Kidney glomerular epithelial cell (primary cell): ENCODE data around the gene MPPED2.

Experiments used
- DNase-seq: peaks from one replicate; lab custom pipeline; 2025; lab: John Stamatoyannopoulos, UW

MPPED2 gene

DNA sequence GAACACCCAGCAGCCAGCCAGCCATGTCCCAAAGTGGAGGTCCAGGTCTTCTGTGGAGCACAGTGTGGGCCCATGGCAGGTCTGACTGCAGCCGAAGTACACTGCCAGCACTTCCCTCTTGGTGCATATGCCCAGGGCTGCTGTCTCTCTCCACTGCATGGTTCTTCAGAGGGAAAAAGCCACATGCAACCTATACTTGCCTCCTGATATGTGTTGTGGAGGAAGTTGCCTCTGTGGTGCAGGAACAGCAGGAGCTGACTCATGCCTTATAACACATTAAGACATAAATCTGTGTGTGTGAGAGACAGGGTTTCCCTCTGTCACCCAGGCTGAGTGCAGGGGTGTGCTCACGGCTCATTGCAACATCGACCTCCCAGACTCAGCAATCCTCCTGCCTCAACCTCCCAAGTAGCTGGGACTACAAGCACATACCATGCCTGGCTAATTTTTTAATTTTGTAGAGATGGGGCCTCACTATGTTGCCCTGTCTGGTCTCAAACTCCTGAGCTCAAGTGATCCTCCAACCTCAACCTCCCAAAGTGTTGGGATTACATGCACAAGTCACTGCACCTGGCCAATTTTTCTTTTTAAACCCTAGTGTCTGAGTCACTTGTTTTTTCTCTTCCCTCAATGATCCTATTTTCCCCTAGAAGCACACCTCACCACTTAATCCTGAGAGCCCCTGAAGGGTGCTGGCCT is 98.8 kb downstream of the MPPED2 start:
- peak; percentile 16 for DNase-seq

DNA sequence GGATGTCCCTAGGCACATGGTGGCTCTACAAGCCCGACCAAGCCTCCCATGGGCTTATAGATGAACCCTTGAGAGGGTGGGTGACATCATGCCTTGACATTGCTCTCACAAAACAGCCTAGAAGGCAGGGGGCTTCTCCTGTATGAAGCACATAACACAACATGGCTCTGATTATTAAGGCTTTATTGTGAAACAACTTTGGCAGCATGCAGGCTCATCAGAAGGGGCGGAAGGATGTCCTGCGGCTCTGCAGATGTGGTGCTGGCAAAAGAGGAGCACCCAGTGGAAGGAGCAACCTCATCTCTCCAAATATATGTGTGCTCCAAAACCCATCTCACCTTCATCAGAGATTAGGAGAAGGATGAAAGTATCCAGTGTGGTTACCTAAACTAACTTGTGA is 100.4 kb downstream of the MPPED2 start:
- DNase-seq, result no peak

- no peak for DNase-seq
These were observed 100.9 kb downstream of the MPPED2 start for GRCh38 chr11:30485222-30485621.

DNA sequence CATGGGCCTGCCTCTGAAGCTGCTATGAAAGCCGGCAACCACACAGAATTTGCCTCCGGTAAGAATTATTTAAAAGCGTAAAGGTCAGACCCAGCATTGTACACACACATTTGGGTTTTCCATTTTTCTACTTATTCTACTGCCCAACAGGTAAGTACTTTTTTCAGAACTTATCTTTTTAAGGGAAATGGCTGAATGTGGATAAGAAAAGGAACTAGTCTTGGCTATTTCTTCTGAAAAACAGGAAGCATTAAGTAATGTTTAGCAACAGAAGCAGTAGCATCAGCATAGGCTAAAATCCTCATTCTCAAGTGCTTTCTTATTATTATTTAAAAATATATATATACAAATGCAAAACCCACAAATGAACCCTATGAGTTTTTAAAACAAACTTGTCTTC is 103.1 kb downstream of the MPPED2 start:
- no peak for DNase-seq

DNA sequence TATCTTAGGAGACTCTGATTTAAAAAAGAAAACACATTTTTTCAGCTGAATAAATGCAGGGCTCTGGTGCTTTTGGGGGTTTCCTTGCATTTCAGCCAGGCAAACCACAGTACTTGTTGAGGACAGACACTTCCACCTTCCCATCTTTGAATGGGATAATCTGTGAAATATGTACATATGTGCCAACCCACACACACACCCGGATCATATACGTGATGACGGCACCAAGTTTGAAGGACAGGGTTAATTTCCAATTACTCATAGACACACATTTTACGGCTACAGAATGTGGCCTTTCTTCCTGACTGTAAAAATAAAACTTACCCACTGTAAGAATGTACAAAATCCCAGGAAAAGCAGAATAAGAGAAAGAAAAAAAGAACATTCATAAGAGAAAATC is 104.4 kb downstream of the MPPED2 start:
- no peak for DNase-seq

DNA sequence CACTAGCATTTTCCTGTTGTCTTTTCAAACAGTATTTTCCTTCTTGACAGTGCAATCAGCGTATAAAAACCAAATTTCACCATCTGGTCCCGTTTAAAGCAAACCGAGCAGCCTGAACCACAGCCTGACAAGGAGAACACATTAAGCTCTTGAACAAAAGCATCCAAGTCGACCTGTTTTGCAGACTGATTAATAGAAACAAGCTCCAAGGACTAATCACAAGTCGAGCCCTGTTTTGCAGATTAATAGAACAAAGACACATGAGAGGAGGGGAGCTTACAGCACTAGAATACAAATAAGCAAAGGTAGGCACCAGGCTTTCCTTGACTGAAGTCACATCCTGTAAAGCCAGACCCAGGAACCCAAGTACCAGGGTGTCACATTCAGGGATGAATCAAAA is 104.8 kb downstream of the MPPED2 start:
- no peak for DNase-seq

DNA sequence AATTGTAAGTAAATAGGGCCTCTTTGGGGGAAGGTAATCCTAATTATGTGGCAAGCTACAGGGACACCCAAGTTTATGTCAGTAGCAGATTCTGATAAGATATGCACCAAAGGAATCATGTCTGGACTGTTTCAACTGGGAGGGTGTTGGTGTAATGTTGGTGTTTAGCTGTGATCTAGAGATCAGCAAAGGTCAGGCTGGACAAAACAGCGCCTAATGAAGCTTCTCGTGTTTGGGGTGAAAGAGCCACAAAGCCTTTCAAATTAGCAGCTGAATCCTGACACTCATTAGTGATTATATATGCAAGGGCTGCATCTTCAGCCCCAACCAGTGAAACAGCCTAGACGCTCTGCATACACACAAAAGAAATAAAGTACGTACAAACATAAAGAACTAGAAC is 106.3 kb downstream of the MPPED2 start:
- no peak for DNase-seq

GRCh38 chr11:30478923-30479322 is 107.2 kb downstream of the MPPED2 start:
- DNase-seq, result no peak

DNA sequence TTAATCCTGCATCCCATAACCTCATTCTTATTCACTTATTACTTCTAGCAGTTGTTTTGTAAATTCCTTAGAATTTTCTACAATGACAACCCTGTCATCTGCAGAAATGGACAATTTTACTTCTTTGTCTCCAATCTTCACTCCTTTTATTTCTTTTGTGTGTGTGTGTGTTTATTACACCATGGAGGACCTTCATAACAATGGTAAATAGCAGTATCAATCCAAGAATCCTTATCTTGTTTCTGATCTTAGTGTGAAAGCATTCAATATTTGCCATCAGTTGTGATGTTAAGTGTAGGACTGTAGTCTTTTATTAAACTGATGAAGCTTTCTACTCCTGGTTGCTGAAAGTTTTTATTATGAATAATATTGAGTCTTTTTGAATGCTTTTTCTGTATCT is 109.1 kb downstream of the MPPED2 start:
- no peak for DNase-seq

GRCh38 chr11:30474151-30474954 is 111.8 kb downstream of the MPPED2 start:
- DNase-seq, result no peak

- no peak for DNase-seq
These were observed 114.9 kb downstream of the MPPED2 start for GRCh38 chr11:30471244-30471643.

DNA sequence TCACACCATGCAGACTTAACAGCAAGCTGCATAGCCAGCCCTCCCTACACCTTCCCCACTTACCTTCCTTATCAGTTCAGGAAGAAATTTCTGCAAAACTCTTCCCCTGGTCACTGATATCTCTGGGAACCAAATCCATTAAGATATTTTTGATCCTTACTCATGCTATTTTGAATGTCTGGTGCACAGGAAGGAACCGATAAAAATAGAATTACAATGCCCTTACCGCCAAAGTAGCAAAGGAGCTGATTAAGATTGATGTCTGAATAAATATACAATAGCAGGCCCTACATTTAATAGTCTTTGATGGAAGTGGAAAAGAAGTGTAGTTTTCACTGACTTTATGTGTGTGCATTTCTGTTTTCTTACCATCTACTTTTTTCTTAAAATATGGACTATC is 117.3 kb downstream of the MPPED2 start:
- DNase-seq, result no peak

DNA sequence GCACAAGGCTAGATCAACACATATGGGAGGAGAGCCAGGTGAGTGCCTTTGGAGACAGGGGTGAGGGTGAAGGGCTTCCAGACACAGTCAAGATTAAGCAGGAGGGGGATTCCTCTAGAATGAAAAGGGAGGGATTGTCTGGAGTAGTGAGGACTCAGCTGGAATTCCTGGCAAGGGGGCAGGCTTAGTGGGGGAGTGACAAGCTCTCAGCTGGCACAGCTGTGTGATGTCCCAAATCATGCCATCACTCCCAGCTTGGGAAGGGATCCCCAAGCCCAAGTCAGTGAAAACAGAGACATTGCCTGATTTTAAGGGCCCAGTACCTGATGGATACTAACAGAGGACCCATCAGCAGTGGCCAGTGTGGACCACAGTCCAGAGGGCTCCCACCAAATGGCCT is 119.0 kb downstream of the MPPED2 start:
- no peak for DNase-seq

DNA sequence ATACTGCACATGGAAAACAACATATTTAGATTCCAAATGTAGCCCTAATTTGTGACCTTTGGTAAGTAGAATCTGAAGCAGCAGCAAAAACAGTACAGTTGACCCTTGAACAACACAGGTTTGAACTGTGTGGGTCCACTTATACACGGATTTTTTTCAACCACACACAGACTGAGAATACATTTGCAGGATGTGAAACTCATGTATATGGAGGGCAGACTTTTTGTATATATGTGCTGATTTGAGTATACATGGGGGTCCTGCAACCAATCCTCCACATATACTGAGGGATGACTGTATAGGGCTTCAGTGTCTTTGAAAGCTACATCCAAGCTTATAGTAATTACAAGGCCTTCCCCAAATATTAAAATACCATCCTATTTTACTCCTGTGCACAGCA is 120.5 kb downstream of the MPPED2 start:
- no peak for DNase-seq

- DNase-seq, result no peak
These were observed 121.0 kb downstream of the MPPED2 start for GRCh38 chr11:30465192-30465591.

- DNase-seq, result no peak
These were observed 122.9 kb downstream of the MPPED2 start for GRCh38 chr11:30463266-30463665.

DNA sequence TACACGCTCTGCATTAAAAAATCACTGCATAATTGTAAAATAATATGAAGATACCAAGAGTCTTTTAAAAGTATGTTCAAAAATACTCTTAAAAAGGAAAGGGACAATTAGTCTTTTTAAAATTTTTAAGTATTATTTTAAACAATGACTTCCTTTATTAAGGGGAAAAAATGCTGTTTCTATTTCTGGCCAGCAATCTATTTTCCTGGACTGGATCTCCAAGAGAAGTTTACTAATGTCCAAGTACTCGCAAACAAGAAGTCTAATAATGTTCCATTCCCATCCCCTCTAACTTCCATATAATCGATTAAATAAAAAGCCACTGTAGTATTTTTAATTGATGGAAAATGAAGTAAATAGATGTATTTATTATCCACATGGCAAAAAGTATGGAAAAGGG is 123.7 kb downstream of the MPPED2 start:
- no peak for DNase-seq

DNA sequence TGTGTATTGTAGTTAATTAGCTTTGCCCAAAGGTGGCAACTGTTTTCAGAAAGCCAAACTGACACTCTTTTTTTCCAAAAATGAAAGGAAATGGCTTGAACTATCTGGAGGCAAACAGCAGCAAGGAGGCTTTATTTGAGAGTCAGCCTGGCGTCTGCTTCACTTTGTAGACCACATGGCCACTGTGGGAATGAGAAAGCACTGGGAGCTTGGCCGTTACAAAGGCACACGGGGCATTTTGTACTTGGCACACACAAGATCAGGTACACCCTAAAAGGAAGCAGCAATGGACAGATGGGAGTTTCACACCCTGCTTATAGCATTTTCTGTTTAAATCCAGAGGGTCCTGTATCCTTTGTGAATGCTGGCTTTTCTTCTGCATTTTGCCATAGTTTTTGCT is 126.3 kb downstream of the MPPED2 start:
- DNase-seq, result no peak

DNA sequence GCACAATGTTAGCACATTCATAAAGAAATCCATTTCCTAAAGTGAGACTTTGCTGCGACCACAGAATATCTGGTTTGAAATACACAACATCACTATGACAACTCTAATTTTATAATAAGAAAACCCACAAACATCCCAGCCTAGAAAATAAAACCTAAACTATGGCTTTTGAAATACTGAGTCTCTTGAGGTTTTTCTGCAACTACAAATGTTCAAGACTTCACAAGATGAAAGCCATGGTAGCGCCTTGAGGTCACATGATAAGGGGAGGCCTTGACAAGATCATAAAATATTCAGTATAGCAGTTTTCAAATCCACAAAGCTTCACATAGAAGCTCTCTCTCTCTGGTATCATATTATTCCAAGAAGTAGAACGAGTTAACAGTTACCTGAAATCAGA is 126.8 kb downstream of the MPPED2 start:
- DNase-seq, result no peak

DNA sequence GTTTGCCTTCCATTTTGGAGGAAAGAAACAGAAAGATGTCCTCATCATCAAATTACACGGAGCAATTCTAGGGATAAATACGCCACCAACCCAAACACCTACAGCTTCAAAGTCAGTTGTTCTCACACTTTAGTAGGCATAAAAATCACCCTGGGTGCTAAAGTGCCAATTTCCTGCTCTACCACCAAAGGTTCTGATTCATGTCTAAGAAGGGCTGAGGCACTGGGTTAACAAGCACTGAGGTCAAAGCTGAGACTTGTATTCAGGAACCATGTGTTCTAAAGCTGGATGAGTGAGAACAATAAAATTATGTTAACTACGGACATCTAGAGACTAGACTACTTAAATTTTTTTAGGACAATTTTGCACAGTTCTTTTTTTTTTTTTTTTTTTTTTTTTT is 127.6 kb downstream of the MPPED2 start:
- no peak for DNase-seq

DNA sequence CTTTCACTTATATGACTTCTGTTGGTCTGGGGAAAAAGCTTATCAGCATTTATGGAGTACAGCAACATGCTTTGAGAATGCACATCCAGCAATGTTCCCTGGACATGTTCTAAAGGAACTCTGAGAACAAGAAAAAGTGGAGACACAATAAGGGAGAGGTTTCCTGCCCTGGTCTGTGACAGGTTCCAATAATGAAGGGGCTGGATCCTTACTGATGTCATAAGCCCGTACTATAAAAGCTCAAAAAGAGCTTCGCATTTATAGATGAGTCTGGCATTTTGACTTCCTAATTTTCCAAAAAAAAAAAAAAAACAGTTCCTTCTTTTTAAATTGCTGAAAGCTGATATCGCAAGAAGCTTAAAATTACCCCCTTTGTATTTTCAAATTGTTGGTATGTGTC is 129.1 kb downstream of the MPPED2 start:
- no peak for DNase-seq

- no peak for DNase-seq
These were observed 131.1 kb downstream of the MPPED2 start for GRCh38 chr11:30455025-30455424.

DNA sequence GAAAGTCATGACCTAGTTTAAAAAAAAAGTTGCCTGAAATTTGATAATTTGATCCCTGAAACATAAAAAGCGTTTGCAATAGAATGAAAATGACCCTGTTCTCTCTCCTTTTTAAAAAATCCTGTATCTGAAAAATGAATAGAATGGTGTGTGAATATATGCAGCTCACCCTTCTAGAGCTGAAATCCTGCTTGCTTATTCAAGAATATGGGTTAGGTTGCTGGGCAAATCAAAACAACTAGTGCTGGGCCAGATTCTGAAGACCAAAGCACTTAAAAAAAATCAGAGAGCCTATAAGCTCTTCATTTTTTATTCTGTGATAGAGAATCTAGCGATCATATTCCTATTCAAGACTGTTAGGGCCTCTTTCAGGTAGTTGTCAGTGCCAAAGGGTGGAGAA is 131.6 kb downstream of the MPPED2 start:
- DNase-seq, result no peak

- DNase-seq, result no peak
These were observed 132.0 kb downstream of the MPPED2 start for GRCh38 chr11:30454111-30454510.
